ENCODE measurements around the gene SLC24A3.

DNA sequence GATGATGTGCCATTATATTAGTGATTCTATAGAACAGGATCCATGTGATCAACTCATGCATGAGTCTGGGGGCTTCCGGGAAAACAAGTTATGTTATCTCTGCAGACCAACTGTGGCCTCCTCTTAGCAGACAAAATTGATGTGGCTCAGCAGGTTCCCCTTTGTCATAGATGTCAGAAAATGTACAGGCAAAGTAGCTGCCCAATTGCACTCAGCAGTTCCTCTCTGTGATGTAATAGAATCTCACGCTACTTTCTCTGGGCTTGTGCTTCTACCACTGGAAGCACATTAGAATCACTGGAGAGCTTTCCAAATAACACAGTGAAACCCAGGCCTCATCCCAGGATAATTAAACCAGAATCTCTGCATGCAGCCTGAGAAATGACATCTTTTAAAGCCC lies 253.1 kb downstream of the SLC24A3 start:
- TF ChIP-seq, protein P1, sequence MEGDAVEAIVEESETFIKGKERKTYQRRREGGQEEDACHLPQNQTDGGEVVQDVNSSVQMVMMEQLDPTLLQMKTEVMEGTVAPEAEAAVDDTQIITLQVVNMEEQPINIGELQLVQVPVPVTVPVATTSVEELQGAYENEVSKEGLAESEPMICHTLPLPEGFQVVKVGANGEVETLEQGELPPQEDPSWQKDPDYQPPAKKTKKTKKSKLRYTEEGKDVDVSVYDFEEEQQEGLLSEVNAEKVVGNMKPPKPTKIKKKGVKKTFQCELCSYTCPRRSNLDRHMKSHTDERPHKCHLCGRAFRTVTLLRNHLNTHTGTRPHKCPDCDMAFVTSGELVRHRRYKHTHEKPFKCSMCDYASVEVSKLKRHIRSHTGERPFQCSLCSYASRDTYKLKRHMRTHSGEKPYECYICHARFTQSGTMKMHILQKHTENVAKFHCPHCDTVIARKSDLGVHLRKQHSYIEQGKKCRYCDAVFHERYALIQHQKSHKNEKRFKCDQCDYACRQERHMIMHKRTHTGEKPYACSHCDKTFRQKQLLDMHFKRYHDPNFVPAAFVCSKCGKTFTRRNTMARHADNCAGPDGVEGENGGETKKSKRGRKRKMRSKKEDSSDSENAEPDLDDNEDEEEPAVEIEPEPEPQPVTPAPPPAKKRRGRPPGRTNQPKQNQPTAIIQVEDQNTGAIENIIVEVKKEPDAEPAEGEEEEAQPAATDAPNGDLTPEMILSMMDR (IDR thresholded peaks at IDR 0.05), result no peak
- TF ChIP-seq POLR2A (IDR thresholded peaks at IDR 0.05), result no peak
